ENCODE data around the gene GALNT17. TPM values are rescaled to one million over a fixed set of nuclear protein-coding genes. Genes with fewer than 3 reads are reported as not detected.

GALNT17 gene
- total RNA-seq, 4 donors from 2014 or later: 4.4 to 33.8 (median 11.3) TPM

- no peak overlapping the region for H3K4me3 ChIP-seq
- H3K27ac ChIP-seq: no peak overlapping the region
- no peaks in the 10 kb centered on the region for H3K9me3 ChIP-seq
- H3K4me1 ChIP-seq: no peaks in the 10 kb centered on the region
- TF ChIP-seq CTCF (IDR thresholded peaks at IDR 0.05): no peak
- TF ChIP-seq POLR2A (IDR thresholded peaks at IDR 0.05): no peak
- no peaks in the 10 kb centered on the region for H3K36me3 ChIP-seq
- no peak for DNase-seq
- intact Hi-C loops (cut with DNase I; ENCODE audit: low total_unique reads): no loop called here
- no peaks in the 10 kb centered on the region for H3K27me3 ChIP-seq
These were observed 241.0 kb downstream of the GALNT17 start for GRCh38 chr7:71372991-71373390.

GRCh38 chr7:71377062-71377461, 245.1 kb downstream of the GALNT17 start:
- H3K27ac ChIP-seq: no peak overlapping the region
- H3K4me3 ChIP-seq: no peak overlapping the region
- no peak for DNase-seq
- H3K36me3 ChIP-seq: no peaks in the 10 kb centered on the region
- TF ChIP-seq CTCF (IDR thresholded peaks at IDR 0.05): no peak
- no peak for TF ChIP-seq POLR2A (IDR thresholded peaks at IDR 0.05)
- no peaks in the 10 kb centered on the region for H3K9me3 ChIP-seq
- H3K4me1 ChIP-seq: no peaks in the 10 kb centered on the region
- no peaks in the 10 kb centered on the region for H3K27me3 ChIP-seq
- intact Hi-C loops (cut with DNase I; ENCODE audit: low total_unique reads): no loop called here

- Histone ChIP-seq H3K27ac (no peak overlapping the region), H3K4me3 (no peak overlapping the region), H3K4me1 (no peaks in the 10 kb centered on the region), H3K9me3 (no peaks in the 10 kb centered on the region), H3K36me3 (no peaks in the 10 kb centered on the region), H3K27me3 (no peaks in the 10 kb centered on the region)
- TF ChIP-seq CTCF (IDR thresholded peaks at IDR 0.05): no peak
- TF ChIP-seq POLR2A (IDR thresholded peaks at IDR 0.05): no peak
- DNase-seq: no peak
- intact Hi-C loops (cut with DNase I; ENCODE audit: low total_unique reads): no loop called here
These were observed 245.5 kb downstream of the GALNT17 start for GRCh38 chr7:71377469-71377868.

- intact Hi-C loops (cut with DNase I; ENCODE audit: low total_unique reads): no loop called here
- Histone ChIP-seq H3K27ac (no peak overlapping the region), H3K9me3 (no peaks in the 10 kb centered on the region), H3K27me3 (no peaks in the 10 kb centered on the region), H3K4me1 (no peaks in the 10 kb centered on the region), H3K4me3 (no peak overlapping the region), H3K36me3 (no peaks in the 10 kb centered on the region)
- no peak for TF ChIP-seq CTCF (IDR thresholded peaks at IDR 0.05)
- TF ChIP-seq POLR2A (IDR thresholded peaks at IDR 0.05): no peak
- no peak for DNase-seq
These were observed 252.2 kb downstream of the GALNT17 start for GRCh38 chr7:71384094-71384493.

GRCh38 chr7:71385330-71385729, 253.4 kb downstream of the GALNT17 start:
- no peak for DNase-seq
- no peaks in the 10 kb centered on the region for H3K9me3 ChIP-seq
- no peaks in the 10 kb centered on the region for H3K4me1 ChIP-seq
- H3K27ac ChIP-seq: no peak overlapping the region
- no peak overlapping the region for H3K4me3 ChIP-seq
- intact Hi-C loops (cut with DNase I; ENCODE audit: low total_unique reads): no loop called here
- TF ChIP-seq CTCF (IDR thresholded peaks at IDR 0.05) (no peak), POLR2A (IDR thresholded peaks at IDR 0.05) (no peak)
- H3K36me3 ChIP-seq: no peaks in the 10 kb centered on the region
- H3K27me3 ChIP-seq: no peaks in the 10 kb centered on the region

All from uterus (tissue), 4 donors.